Posterior cingulate gyrus (tissue), 11 donors: ENCODE measurements around the gene GIMAP8.
A peak's percentile ranks its signal among the peaks of the same experiment; 100 is the strongest.

Source experiments
- DNase-seq, 10 donors: peaks; one replicate each; pipeline versions ENCODE4 v3.0.0 to v3.0.0-alpha.2; 2020 to 2021; ENCODE audit warnings: mixed read lengths in 3 of 10
- intact Hi-C: fragments of 100-400 bp; cut with DNase I; formaldehyde crosslinking; loops from one replicate; pipeline ENCODE4 v1.15.1; 2023

GIMAP8 gene

GRCh38 chr7:150432915-150433892 is 17.2 kb upstream of the GIMAP8 start:
- intact Hi-C loops = no loop called here
- DNase-seq = no peak

DNA sequence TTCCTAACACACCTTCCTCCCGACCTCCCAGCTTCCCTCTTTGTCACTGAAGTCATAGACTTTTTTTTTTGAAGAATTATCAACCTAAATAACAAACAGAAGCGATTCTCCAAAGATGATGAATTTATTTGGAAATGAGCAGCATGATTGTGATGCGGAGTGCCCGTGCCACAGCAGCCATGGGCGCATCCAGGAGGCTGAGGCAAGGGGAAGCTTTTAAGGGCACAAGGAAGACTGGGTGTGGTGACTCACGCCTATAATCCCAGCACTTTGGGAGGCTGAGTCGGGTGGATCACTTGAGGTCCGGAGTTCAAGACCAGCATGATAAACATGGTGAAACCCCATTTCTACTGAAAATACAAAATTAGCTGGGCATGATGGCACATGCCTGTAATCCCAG is 16.2 kb upstream of the GIMAP8 start:
- intact Hi-C loops = no loop called here
- no peak for DNase-seq

- no peak for DNase-seq
- intact Hi-C loops = no loop called here
Observed at GRCh38 chr7:150435047-150435389, 15.4 kb upstream of the GIMAP8 start.

DNA sequence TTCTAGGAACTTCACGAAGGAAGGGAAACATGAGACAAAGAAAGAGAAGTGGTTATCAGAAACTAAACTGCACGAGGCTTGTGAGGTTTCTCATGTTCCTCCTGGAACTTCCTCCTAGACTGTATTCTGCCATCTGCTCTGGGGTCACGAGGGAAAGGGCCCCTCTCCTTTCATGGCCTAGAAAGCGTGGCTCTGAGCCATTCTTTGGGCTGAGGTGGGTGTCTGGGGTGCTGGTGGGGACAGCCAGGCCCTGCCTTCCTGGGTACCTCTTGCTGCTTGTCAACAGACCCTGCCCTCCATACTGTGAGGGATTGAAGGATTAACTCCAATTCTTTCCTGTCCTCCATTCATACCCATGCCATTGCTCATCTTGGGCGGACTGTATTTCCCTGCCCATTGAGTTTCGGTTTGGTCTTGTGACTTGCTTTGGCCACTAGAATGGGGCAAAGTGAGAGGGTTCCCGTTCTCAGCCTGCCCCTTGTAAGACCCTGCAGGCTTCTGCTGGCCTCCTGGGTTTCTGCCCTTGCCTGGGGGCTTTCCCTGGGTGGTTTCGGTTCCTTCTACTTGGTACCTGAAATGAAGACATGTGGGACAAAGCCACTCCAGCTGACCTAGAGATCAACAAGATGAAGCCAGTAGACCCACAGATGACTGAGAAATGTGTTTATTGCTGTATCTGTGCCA is 14.9 kb upstream of the GIMAP8 start:
- intact Hi-C loops = no loop called here
- no peak for DNase-seq

- DNase-seq = no peak
- intact Hi-C loops = no loop called here
Observed at GRCh38 chr7:150439967-150440366, 10.5 kb upstream of the GIMAP8 start.

GRCh38 chr7:150441524-150441923 is 8.9 kb upstream of the GIMAP8 start:
- no peak for DNase-seq
- intact Hi-C loops = no loop called here

DNA sequence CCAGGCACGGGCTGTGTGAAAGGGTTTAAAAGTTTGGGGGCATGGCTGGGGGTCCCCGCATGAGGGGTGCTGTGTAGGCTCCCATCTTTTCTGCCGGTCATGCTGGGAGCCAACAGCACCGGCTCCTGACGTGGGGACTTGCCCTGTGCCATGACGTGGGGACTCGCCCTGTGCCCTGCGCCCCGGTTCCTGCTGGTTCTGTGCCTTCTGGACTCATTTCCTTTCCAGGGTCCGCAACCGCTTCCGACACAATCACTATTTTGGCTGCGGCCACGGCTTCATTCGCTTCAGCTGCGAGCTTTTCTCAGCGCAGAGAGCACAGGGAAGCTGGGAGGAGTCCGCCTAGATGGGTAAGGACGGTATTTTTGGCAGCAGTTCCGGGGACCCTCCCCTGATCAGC is 7.6 kb upstream of the GIMAP8 start:
- intact Hi-C loops = no loop called here

GRCh38 chr7:150443793-150444540 is 6.5 kb upstream of the GIMAP8 start:
- DNase-seq = peak in 1 of 10 donors; percentile 50
- intact Hi-C loops = no loop called here

More for the DNA sequence above, 7.6 kb upstream of the GIMAP8 start:
- peak in 1 of 10 donors; percentile 70 for DNase-seq

DNA sequence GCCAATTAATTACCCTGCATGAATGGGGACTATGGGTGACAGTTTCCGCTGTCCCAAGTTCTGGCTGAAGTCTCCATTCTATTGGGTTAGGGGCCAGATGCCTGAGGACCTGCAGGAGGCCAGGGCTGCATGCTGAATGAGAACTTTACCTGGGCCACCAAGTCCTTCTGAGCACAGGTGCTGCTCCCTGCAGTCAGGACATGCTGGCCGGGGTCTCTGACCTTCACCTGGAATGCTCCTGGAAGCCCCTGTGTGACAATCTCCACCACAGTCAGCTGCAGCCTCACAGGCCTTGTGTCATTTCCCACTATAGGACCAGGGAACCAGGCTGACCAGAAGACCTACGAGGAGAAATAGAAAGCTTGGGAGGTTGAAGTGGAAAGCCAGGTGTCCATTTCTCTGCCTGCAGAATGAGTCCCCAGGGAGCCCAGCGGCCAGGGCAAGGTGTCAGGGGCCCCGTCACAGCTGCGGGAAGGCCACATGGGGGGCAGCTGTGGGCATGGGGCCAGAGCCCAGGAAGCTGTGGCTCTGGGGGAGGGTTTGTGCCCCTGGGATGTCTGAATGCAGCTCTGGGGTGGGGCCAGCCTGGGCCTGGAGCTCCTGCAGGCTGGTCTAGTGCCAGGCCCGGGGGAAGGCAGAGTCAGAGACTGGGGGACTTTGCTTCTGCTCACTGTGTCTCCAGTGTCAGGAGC is 5.6 kb upstream of the GIMAP8 start:
- intact Hi-C loops = no loop called here
- peak in 1 of 10 donors; percentile 63 for DNase-seq

DNA sequence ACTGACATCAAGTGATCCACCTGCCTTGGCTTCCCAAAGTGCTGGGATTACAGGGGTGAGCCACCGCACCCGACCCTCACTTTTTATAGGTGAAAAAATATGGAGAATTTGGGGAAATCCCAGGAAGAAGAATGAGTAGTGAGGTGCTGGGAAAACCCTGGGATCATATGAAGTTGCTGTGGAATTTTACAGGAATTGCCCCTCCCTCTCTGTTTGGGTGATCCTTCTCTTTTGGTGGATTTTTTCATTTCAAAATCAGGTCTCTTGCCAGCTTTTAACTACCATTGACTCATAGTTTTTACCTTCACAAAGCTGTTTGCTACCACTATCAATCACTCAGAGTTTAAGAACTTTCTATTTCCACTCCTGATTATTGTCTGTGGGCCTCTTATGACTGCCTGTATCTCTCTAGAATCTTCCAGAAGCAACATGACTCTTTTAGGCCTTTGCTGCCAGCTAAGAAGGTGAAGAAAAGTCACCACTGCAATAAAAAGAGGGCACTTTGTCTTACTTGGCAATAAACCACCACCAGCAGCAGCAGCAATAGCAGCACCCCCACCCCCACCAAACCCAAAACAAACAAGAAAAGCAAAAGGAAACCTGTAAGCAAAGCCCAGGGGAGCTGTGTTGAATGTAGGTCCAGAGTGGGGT is 4.0 kb upstream of the GIMAP8 start:
- intact Hi-C loops = no loop called here

GRCh38 chr7:150447966-150448788 is 2.3 kb upstream of the GIMAP8 start:
- peak in 1 of 10 donors; percentile 67 for DNase-seq
- intact Hi-C loops = loop anchor here (1.0 kb wide), 1 partner anchor 308 kb away; no protein-coding TSS in a partner anchor

More for the DNA sequence above, 4.0 kb upstream of the GIMAP8 start:
- DNase-seq = no peak

DNA sequence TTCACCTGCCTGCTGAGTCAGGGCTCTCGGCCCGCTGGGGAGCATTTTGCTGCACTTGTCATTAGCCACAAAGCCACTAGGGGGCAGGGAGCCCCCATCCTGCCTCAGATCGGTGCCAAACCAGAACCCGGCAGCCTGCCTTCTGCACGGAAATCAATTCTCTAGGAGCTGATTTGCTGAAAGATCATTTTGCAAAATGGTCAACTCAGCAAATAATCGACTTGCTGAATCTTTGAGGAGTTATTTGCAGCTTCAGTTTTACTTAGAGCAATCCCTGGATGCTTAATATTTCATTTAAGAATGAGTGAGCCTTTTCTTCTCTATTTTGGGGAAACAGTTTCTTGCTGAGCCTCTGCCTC is 1.7 kb upstream of the GIMAP8 start:
- intact Hi-C loops = loop anchor here (1.0 kb wide), 1 partner anchor 308 kb away; no protein-coding TSS in a partner anchor
- DNase-seq = peak; percentile 62 to 97 (median 76)

DNA sequence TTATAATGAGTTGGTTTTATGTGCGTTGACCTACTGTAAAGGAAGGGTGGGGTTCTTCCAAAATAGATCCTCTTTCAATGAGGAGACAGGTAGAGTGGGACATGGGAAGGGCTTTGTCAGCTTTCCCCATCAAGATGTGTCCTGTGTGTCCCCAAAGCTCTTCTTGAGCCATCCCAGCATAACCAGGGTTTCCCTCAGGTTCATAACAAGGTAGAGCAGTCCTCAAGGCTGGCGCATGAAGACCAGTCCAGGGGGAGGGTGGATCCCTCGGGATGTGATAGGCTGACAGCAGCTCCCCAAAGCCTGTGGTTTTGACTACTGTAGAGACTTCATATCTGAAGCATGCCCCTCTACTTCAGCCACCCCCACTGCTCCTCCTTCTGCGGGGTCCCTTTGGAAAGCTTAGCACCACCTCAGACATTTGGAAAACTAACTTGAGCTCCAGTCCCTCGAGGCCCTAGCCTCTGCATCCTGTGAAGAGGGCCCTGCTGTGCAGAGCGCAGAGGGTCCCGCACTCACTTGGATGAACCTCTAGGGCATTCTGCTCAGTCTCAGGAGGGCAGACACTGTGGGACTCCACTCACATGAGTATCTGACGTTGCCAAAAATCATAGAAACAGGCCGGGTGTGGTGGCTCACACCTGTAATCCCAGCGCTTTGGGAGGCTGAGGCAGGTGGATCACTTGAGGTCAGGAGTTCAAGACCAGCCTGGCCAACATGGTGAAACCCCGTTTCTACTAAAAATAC is 1.1 kb upstream of the GIMAP8 start:
- intact Hi-C loops = no loop called here
- DNase-seq = peak in 1 of 10 donors; percentile 33

DNA sequence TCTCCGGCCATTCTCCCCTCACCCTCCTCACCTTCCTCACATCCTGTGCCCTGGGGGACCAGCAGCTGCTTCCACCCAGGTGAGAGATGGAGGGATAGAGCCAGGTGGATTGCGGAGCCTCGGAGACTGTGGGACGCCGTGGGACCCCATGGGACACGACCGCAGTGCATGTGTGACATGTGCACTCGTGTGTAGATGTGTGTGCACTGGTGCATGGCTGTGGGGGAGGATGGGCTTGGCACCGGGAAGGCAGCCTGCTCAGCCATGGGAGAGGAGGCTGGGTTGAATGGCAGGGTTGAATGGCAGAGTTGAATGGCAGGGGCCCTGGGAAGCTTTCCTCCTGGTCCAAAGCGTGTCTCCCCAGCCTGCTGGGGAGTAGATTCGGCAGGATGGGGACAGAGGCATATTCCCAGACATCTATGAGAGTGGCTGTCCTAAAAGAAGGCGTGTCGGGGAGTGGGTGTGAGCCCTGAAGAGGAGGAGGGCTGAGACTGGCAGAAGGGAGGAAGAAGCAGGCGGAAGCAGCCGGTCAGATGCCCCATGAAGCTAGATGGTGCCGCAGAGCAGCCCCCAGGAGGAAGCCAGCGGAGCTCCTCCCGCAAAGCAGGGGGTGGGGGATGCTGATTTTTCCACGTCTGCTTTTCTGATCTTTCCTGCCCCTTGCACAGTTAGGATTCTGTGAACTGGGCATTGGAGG is 815 bp downstream of the GIMAP8 start:
- peak in 2 of 10 donors; percentile 13 to 58 for DNase-seq
- intact Hi-C loops = loop anchor here (10.0 kb wide), 1 partner anchor 114 kb away; the partner anchor contains the start of gene GIMAP4

- intact Hi-C loops = loop anchor here (10.0 kb wide), 1 partner anchor 113 kb away; the partner anchor contains the start of gene GIMAP4
- DNase-seq = no peak
Observed at GRCh38 chr7:150451833-150452461, 1.5 kb downstream of the GIMAP8 start.

- intact Hi-C loops = loop anchor here (10.0 kb wide), 1 partner anchor 112 kb away; the partner anchor contains the start of gene GIMAP4
Observed at GRCh38 chr7:150453181-150453580, 2.8 kb downstream of the GIMAP8 start.

GRCh38 chr7:150453892-150454291 is 3.5 kb downstream of the GIMAP8 start:
- no peak for DNase-seq
- intact Hi-C loops = loop anchor here (10.0 kb wide), 1 partner anchor 111 kb away; the partner anchor contains the start of gene GIMAP4

More at GRCh38 chr7:150453181-150453580, 2.8 kb downstream of the GIMAP8 start:
- DNase-seq = no peak
